ENCODE data around the gene FASTKD1. TPM values are rescaled to one million over a fixed set of nuclear protein-coding genes. Genes with fewer than 3 reads are reported as not detected.

The FASTKD1 gene
- total RNA-seq (2022; extraction: Qiagen RNA extraction), result 17.7 to 21.9 TPM (median 19.3 TPM) in 5 replicates

DNA sequence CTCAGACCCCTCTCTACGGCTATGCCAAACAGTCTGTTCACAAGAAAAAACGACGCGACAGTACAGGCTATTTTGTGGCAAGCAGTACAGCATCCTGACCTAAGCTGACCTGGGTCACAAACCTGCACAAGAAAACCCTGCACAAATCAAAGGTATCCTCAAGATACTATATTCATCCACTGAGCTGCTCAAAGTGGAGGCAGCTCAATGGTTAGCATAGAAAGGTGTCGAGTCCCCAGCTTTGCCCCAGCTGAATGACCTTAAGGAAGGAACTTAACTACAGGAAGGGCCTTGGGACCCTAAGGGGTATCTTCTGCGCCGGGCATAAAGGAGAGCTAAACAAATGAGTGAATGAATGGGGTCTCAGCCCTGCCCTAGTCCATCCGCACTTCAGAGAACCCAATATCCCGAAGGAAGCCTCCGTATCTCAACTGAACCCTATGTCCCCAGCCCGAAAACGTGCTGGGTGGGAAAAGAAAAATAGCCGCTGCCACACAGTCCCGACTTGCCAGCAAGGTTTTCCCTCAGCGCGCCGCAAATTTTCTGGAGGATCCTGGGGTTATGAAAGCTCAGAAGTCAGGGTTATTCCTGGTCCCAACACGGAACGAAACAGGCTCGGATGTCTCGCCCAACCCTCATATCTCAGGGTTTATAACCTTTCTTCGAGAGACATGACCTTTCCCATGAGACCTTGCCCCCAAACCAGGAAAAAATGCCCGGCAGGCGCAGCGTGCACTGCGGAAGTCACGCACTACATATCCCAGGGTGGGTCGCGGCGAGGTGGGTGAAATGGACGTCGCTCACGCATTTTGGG, at the start of gene FASTKD1:
TSS of gene FASTKD1 (minus strand) at position 706 of the 814 bp plus-strand sequence. CDS start 1,836 bp downstream, outside the sequence.

GRCh38 chr2:169584005-169584877, 10.6 kb upstream of the FASTKD1 start, which contains the start of gene PPIG:
PPIG (plus strand) TSS chr2:169584351; CDS start chr2:169604042, 19,691 bp downstream.

GRCh38 chr2:169509298-169509885, 64.3 kb downstream of the FASTKD1 start, which contains the start of gene KLHL41:
KLHL41 (plus strand) TSS chr2:169509702; CDS start chr2:169509779, 77 bp downstream.

Other genes starting within 250 kb of the FASTKD1 start
- 0.01 to 0.14 TPM (median 0.07 TPM) in 3 of 5 replicates, not detected in the others for gene LRP2, start 211.3 kb downstream of the FASTKD1 start, total RNA-seq (2022; extraction: Qiagen RNA extraction)
- gene BBS5, start 94.4 kb downstream of the FASTKD1 start, total RNA-seq (2022; extraction: Qiagen RNA extraction), result 5.2 to 5.4 TPM (median 5.4 TPM) in 5 replicates
- 0.14 to 0.24 TPM (median 0.19 TPM) in 5 replicates for gene KLHL41, start 64.2 kb downstream of the FASTKD1 start, total RNA-seq (2022; extraction: Qiagen RNA extraction)
- gene PPIG, start 10.5 kb upstream of the FASTKD1 start, total RNA-seq (2022; extraction: Qiagen RNA extraction), result 29.7 to 50.7 TPM (median 32.2 TPM) in 5 replicates
- gene CFAP210, start 120.5 kb upstream of the FASTKD1 start, total RNA-seq (2022; extraction: Qiagen RNA extraction), result 0.27 to 0.35 TPM (median 0.31 TPM) in 5 replicates
- gene PHOSPHO2, start 120.6 kb upstream of the FASTKD1 start, total RNA-seq (2022; extraction: Qiagen RNA extraction), result 2.4 to 3.2 TPM (median 2.9 TPM) in 5 replicates
- gene KLHL23, start 160.0 kb upstream of the FASTKD1 start, total RNA-seq (2022; extraction: Qiagen RNA extraction), result 5.1 to 7.7 TPM (median 6.6 TPM) in 5 replicates
- gene SSB, start 225.0 kb upstream of the FASTKD1 start, total RNA-seq (2022; extraction: Qiagen RNA extraction), result 116 to 161 TPM (median 128 TPM) in 5 replicates